ENCODE measurements around the gene XCL1.

XCL1 gene

DNA sequence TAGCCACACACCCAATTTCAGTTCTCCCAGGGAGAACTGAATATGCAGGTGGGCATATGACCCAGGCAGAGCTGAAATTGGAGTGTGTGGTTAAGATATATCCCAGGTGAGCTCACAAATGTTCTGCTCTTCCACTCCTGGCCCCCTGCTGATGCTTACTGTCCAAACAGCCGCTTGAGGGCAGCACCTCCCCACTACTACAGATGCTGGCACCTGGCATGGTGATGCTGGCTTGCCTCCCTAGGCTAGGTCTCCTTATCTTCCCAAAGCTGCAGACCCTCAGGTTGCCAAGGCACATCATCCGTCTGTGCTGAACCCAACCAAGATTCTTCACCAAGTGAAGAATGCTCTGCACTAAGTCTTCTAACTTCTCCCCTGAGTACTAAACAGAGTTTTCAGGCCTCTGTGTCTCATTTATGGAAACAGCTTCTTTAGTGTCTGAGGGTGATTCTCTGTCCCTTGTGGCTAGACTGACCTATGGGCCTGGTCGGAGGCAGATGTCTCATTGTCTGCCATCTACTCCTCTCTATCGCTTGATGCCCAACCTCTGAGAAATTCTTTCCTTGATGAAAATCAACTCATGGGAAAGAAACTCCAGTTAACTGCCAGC is 27.2 kb downstream of the XCL1 start:
- no peak for DNase-seq (ENCODE audit: low read depth, low spot score)
- TF ChIP-seq, protein P1, sequence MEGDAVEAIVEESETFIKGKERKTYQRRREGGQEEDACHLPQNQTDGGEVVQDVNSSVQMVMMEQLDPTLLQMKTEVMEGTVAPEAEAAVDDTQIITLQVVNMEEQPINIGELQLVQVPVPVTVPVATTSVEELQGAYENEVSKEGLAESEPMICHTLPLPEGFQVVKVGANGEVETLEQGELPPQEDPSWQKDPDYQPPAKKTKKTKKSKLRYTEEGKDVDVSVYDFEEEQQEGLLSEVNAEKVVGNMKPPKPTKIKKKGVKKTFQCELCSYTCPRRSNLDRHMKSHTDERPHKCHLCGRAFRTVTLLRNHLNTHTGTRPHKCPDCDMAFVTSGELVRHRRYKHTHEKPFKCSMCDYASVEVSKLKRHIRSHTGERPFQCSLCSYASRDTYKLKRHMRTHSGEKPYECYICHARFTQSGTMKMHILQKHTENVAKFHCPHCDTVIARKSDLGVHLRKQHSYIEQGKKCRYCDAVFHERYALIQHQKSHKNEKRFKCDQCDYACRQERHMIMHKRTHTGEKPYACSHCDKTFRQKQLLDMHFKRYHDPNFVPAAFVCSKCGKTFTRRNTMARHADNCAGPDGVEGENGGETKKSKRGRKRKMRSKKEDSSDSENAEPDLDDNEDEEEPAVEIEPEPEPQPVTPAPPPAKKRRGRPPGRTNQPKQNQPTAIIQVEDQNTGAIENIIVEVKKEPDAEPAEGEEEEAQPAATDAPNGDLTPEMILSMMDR (IDR thresholded peaks at IDR 0.05; ENCODE audit: insufficient read depth, low read length, missing control alignments): peak; percentile 87
- CTCF ChIA-PET: interaction anchor here (0.7 to 6.3 kb wide), 26 partner anchors 9 to 1206 kb away, joined by 3 to 122 read pairs (median 3); partner anchors contain the start of genes BLZF1 and NME7
- no peak overlapping the region for H3K4me3 ChIP-seq (ENCODE audit: low read depth, low read length)
- POLR2A ChIA-PET: interaction anchor here (0.9 kb wide), 1 partner anchor 764 kb away, joined by 4 read pairs; the partner anchor contains the start of gene NME7

DNA sequence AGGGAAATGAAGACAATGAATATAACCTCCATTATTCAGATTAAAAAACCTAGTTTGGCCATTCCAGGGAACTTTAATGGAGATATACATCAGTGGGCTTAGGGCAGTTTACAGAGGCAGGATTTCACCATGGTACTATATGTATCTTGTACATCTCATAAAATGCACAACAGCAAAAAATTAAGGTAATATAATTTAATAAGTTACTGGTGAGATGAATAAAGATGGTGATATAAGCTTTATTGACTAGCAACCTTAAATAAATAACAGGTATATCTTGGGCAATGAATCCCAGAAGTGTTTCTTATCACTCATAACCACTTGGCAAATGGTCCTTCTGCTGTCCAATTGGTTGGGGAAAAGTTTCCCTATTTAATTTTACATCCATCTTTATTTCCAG is 29.0 kb downstream of the XCL1 start:
- DNase-seq (ENCODE audit: low read depth, low spot score): no peak
- TF ChIP-seq, protein P1 (IDR thresholded peaks at IDR 0.05; ENCODE audit: insufficient read depth, low read length, missing control alignments): no peak
- no peak overlapping the region for H3K4me3 ChIP-seq (ENCODE audit: low read depth, low read length)
- POLR2A ChIA-PET: no interaction called here
- CTCF ChIA-PET: interaction anchor here (1.4 to 6.3 kb wide), 3 partner anchors 166 to 743 kb away, joined by 4 to 122 read pairs (median 5); no protein-coding TSS in a partner anchor

- no peak for DNase-seq (ENCODE audit: low read depth, low spot score)
- CTCF ChIA-PET: interaction anchor here (6.3 kb wide), 1 partner anchor 742 kb away, joined by 122 read pairs; no protein-coding TSS in a partner anchor
- TF ChIP-seq, protein P1 (IDR thresholded peaks at IDR 0.05; ENCODE audit: insufficient read depth, low read length, missing control alignments): no peak
- POLR2A ChIA-PET: no interaction called here
- no peak overlapping the region for H3K4me3 ChIP-seq (ENCODE audit: low read depth, low read length)
Observed at GRCh38 chr1:168606096-168606495, 29.7 kb downstream of the XCL1 start.

DNA sequence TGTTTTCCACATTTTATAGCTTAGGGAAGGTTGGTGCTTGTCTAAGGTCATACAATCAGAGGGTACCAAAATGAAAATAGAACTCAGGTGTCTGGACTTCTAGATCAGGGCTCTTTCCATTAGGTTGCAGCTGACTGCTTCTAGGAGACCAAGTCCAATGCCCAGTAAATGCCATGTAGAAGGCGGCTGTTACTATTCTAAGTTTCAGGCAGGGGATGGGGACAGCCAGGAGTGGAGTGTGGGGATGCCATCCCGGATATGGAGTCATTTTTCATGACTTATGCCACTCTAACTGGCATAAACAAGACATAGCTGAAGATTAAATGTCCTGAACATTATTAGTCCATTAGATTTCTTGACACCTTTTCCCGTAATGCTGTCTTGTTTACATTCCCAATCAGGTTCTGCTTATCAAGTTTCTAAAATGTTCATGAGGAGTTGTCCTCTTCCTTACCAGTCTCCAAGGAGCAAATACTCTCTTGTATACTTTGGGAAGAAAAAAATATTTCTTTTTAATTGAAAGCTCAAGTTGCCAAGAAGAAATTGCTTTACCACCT is 31.5 kb downstream of the XCL1 start:
- CTCF ChIA-PET: interaction anchor here (0.6 to 6.3 kb wide), 2 partner anchors 740 to 1104 kb away, joined by 3 to 122 read pairs; no protein-coding TSS in a partner anchor
- POLR2A ChIA-PET: no interaction called here
- no peak for DNase-seq (ENCODE audit: low read depth, low spot score)
- no peak overlapping the region for H3K4me3 ChIP-seq (ENCODE audit: low read depth, low read length)
- TF ChIP-seq, protein P1 (IDR thresholded peaks at IDR 0.05; ENCODE audit: insufficient read depth, low read length, missing control alignments): no peak

- TF ChIP-seq, protein P1 (IDR thresholded peaks at IDR 0.05; ENCODE audit: insufficient read depth, low read length, missing control alignments): no peak
- POLR2A ChIA-PET: no interaction called here
- no peak for DNase-seq (ENCODE audit: low read depth, low spot score)
- H3K4me3 ChIP-seq (ENCODE audit: low read depth, low read length): no peak overlapping the region
- CTCF ChIA-PET: interaction anchor here (0.6 to 6.3 kb wide), 3 partner anchors 739 to 1103 kb away, joined by 3 to 122 read pairs (median 5); no protein-coding TSS in a partner anchor
Observed at GRCh38 chr1:168608796-168609715, 32.7 kb downstream of the XCL1 start.
